ENCODE results near the gene ZNF467.

The ZNF467 gene

DNA sequence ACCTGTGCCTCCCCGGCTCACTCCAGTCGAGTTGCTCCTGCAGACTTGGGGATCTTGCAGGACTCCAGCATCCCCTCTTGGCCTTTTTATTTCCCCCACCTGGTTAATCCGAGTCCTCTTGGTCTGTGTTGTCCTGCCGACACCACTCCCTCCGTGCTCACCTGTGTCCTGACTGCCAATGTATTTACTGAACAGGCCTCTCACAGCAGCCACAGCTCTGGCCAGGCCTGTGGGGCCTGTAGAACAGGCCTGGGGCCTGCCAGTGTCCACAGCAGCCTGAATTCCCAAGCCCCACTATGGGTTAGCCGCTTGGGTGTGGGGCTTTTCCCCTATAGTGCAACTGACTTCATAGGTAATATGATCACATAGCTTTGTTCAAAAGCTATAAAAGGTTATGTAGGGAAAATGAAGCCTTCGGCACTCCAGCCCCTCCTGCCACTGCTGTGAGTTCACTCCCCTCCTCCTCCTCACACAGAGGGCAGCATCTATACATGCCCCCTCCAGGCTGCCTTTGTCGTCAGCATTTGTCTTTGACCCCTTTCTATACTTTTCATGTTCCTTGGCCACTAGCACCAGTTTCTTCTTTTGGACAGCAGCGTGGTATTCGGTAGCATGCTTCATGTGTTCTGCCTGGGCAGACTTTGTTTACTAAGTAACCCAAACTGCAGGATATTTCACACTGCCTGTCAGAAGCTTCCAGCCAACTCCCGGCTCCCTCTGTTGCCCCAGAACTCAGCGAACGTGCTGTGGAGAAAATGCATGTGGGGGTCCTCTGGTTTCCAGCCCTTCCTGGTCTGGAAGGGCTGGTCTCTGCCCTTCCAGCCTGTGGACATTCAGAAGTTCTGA is 46.1 kb downstream of the ZNF467 start:
- no peak for DNase-seq (ENCODE audit: low spot score)

DNA sequence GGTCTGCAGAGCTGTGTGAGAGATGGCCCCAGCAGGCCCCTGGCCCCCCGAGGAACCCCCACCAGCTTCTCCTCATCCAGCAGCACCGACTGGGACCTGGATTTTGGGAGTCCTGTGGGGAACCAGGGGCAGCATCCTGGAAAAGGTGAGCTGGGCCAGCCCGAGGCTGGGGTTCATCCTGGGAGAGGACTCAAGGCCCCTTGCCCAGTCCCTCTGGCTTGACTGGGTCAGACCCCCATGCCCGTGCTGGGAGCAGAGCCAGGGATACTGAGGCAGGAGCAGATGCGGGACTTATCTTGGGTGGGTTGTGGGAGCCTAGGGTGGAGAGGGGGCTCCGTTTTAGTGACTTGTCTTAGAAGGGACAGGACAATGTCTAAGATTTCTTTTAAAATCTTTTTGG is 47.5 kb downstream of the ZNF467 start:
- DNase-seq (ENCODE audit: low spot score) = no peak

DNA sequence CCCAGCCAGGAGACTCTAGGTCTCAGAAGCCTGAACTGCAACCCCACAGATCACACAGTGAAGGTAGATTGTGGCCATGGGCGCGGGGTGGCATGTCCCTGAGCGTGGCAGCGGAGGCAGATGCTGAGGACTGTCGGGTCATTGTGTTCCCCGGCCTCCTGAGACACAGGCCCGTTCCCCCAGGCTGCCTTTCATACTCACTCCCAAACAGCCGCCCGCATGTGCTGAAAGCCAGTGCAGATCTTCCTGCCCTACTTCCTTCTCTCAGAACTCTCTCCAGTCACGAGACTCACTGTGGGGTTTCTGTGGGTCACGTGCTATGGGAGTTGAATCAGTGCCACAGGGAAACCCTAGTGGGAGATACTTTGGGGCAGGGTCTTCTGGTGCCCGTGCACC is 48.0 kb downstream of the ZNF467 start:
- no peak for DNase-seq (ENCODE audit: low spot score)

DNA sequence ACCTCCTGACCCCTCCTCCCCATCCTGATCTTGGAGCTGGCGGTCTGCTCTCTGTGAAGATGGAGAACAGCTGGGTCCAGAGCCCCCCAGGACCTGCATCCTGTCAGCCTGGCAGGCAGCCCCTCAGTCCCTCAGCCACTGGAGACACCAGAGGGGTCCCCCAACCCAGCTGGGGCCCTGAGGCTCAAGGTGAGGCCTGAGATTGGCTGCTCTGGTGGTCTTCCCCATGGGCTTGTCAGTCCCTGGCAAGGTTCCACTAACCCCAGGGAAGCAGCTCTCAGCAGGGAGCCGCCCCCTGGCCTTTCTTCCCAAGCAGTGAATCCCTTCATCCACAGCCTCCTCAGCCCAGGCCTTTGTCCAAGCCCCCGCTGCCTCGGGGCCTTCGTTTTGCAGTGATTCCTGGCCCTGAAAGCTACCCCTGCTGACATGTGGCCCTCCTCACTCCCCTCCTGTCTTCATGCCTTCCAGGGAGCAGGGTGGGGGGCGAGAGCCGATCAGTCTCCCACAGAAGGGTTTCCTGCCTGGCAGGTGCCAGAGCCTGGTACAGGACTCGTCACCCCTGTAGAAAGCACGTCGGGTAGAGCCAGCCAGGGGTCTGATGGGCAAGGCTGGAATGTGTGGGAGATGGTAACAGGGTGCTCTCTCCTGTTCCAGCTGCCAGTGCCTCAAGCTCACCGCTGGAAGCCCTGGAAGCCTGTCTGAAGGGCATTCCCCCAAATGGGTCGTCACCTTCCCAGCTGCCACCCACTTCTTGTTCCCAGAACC is 48.5 kb downstream of the ZNF467 start:
- DNase-seq (ENCODE audit: low spot score) = no peak

DNA sequence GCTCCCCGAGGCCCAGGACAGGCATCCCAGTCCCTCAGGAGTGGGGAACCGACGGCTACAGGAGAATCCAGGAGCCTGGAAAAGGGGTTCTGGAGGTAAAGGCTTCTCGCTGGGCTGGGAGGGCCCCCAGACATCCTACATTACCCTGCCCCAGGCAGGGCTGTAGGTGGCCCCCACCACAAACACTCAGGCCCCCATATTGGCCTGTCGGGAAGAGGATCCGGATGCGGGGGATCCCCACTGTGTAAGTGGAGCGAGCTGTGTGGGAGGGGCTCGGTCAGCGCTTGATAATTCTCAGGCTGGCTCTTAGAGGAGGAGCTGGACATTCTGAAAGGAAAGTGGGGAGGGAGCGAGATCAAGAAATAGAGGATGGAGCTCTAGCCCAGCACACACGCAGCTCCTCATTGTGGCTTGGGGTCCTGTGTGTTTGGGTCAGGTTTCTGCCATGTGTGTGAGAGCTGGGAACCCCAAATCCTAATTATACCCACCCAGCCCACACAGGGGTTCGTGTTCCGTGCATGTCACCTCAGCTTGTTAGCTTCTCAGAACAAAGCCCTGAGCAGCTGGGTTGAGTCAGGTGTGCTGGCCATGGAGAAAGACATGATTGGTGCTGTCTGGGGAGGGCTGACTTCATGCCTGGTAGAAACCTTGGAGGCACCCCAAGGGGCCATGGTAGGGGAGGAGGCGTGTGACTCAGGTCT is 49.4 kb downstream of the ZNF467 start:
- no peak for DNase-seq (ENCODE audit: low spot score)

DNA sequence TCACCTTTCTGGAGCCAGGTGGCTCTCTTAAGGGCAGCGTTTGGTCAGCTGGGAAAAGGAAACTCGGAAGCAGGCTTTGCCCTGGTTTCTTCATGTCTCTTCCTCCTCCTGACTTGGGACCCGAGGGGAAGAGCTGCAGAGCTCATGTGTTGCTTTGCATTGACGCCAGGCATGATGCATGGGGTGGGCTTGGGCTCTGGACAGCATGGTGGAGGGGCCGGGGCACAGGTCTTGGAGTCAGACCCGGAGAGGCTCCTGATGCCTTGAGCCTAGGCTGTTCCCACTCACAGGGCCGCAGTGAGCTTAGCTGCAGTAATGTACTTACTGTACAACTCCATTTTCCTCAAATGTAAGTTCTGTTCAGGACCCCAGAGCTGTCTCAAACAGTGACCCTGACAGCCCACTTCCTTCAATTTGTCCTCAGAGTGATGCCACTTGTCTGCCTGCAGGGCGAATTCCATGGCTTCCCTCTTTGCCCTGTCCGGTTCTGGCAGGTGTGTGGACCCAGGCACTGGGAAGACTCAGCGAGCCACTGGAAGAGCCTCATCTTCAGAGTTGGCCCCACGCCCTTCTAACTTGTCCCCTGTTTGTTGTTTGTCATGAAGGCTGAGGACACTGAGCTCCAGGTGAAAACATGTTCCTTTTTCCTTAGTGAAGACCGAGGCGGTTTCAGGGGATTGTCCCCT is 50.2 kb downstream of the ZNF467 start:
- DNase-seq (ENCODE audit: low spot score) = no peak

DNA sequence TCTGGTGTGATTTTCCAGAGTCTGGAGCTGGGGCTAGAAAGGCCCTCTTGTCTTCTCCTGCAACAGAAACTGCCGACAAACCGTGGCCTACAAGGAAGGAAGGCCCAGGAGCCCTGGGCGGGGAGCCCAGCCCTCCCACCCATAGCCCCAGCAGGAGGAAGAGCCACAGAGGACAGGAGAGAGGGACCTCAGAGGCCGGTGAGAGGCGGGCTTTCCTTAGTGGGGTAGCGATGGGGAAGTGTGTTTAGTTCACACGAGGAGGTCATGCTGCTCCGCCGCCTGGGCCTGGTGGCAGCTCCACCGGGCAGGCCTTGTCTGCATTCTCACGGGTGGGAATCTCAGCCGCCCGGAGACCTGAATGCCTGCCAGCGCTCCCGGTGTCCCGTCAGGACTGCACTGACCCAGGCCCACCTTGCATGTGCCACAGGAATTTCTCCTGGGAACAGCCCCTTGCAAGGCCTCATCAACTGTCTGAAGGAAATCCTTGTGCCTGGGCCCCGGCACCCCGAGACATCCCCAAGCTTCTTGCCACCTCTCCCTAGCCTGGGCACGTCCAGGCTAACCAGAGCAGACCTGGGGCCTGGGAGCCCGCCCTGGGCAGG is 50.9 kb downstream of the ZNF467 start:
- no peak for DNase-seq (ENCODE audit: low spot score)

DNA sequence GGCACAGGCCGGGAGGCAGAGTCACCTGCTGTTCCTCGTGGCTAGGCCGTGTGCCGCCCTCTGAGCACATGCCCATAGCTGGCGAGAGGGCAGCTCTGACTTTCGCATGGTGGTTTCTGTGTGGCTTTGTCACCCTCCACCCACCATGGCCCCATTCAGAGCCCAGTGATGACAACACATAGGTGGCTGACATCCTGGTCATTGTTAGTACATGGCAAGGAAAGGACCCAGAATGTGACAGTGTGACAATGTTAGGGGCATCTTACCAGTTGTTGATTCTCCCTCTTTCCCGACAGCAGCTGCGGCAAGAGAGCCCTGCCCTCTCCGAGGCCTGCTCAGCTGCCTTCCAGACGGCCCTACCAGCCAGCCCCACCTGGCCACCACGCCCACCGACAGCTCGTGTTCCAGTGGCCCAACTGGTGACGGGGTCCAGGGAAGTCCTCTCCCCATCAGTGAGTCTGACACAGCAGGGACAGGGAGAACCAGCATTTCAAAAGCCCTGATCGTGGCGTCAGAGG is 52.2 kb downstream of the ZNF467 start:
- DNase-seq (ENCODE audit: low spot score) = no peak

DNA sequence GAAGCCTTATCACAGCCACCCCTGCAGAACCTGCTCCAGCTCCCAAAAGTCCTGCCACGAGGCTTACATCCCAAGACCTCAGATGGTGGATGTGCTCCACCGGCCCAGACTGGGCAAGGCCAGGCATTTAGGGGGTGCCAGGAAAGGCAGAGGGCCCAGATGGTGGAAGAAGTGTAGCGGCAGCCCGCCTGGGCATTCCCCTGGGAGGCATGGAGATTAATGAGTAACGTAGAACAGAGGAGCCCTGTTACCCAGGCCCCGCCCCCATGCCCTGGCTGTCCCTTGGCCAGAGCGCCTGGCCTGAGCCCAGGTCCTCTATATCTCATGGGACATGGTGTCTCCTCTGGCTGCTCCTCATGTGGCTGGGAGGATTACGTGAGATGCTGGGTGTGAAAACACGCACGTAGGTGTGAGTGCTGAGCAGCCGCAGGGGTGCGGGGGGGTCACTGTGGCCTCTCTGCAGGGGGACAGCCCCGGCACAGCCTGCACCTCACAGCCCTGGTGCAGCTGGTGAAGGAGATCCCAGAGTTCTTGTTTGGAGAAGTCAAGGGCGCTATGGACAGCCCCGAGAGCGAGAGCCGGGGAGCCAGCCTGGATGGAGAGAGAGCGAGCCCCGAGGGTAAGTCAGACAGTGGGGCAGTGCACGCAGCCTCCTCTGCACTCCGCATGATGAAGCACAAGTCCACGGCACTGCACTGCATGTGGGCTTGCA is 52.9 kb downstream of the ZNF467 start:
- DNase-seq (ENCODE audit: low spot score) = peak; percentile 87

DNA sequence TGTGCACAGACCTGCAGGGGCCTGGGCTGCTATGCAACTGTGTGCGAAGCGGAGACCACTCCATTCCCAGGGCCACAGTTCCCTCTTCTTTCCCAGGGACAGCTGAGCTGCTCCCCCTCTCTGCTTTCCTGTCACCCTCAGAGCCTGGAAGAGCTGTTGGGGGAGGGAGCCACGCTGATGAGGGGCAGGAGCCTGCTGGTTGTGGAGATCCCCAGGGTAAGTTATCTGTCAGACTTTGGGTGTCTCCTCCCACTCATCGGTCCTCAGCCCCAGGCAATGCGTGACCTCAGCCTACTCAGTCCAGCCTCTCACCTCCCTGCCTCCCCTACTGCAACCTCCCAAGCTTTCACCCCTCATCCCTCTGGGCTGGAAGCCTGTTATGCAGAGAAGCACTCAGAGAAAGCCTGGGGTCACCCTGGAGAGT is 53.5 kb downstream of the ZNF467 start:
- DNase-seq (ENCODE audit: low spot score) = no peak

DNA sequence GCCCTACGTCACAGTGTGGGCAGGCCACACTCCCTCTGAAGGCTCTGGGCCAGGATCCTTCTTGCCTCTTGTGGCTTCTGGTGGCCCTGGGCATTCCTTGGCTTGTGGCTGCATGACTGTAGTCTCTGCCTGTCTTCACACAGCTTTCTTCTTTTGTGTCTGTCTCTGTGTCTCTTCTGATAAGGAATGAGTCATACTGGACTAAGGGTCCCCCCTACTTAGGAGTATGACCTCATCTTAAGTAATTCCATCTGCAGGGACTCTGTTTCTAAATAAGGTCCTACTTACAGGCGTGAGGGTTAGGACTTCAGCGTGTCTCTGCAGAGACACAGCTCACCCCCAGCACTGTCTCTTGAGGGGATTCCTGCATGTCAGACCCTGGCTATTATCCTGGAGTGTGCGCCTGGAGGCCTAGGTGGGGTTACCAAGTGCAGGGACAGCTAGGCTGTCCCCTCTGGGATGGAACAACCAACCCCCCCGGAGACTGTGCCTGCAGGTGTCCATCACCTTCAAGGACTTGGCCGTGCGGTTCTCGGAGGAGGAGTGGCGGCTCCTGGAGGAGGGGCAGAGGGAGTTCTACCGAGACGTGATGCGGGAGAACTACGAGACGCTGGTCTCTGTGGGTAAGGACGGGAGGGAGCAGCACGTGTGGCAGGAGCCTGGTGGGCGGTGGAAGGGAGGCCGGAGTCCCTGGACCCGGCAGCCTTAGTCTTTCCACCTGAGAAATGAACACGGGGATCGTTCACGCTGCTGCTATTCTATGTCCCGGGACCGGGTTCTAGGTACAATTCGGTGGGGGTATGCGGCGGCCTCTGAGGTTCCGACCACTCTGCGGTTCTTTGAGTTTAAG is 54.1 kb downstream of the ZNF467 start:
- DNase-seq (ENCODE audit: low spot score) = no peak

DNA sequence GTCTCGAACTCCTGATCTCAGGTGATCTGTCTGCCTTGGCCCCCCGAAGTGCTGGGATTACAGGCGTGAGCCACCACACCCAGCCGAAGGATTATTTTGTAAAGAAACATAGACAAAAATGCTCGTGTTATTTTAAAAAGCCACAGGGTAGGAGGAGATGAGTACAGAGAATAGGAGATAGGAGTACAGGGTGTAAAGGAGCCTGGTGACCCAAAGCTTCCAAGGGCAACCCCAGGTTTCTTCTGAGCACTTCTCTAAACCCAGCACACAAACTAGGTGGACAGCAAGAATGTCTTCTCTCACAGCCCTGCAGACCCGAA is 54.7 kb downstream of the ZNF467 start:
- DNase-seq (ENCODE audit: low spot score) = no peak

DNA sequence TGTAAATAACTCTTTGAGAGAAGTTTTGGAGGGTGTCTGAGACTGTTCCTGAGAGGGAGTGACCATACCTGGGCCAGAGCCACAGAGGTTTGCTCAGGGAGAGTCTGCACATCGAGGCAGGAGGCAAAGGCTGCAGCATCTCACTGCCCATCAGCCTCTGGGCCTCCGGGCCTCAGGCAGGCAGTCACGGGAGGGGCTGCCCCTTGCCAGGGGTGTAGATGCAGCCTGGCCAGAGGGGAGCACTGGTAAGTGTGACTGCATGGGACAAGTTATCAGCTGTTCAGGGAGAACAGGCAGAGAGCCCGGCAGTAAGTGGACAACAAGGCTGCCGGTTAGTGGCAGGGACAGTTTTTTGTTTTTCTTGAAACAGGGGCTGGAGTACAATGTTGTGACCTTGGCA is 55.9 kb downstream of the ZNF467 start:
- no peak for DNase-seq (ENCODE audit: low spot score)

DNA sequence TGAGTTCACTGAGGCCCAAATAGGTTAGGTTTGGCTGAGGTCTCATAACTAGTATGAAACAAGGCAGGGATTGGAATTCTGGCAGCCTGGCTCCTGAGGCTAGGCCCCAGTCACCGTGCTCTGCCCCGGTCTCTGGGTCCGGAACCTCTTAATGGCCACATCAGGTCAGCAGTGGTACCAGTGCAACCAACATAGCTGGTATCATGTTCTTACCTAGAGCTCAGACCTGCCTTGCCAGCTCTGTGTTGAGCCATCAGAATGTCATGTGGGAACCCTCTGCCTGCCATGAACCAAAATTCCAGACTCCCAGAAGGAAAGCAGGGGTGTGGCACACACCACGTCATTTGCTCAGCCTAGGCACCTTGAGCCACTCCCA is 56.5 kb downstream of the ZNF467 start:
- no peak for DNase-seq (ENCODE audit: low spot score)

DNA sequence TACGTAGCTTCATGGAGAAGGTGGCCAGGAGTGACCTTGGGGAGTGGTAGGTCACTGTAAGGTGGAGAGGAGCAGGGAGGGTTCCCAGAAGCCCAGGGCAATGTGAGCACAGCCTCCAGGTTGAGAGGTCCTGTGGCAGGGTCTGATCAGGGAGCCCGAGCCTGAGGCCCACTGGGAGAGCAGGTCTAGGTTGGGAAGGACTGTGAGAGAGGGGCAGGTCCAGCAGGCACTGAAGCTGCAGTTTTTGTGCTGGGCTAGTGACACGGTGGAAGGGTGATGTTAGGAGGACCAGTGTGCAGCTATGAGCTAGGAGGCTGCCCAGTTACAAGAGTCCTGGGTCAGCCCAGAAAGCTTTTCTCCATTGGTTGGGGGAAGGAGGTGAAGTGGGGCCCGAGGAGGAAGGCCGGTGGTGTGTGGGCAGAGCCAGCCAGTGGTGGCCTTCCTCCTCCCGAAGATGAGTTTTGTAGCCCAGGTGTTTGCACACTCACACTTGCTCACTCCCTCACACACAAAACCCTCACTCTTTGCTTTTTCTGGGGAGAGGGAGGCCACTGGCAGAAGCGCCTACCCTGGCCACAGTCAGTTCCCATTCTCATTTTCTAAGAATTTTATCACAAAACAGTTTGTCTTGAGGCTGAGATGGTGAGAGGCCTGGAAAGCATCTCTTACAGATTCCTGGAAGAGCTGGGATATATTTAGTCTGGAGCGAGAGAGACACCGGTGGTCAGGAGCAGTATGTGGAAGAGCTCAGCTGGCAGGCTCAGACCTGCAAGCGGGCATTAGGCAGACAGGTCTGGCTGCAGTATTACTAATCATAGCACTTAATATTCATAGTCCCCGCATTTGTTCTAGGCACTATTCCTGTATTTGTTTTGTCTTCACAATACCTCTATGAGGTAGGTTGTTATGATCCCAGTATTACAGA is 57.1 kb downstream of the ZNF467 start:
- no peak for DNase-seq (ENCODE audit: low spot score)

DNA sequence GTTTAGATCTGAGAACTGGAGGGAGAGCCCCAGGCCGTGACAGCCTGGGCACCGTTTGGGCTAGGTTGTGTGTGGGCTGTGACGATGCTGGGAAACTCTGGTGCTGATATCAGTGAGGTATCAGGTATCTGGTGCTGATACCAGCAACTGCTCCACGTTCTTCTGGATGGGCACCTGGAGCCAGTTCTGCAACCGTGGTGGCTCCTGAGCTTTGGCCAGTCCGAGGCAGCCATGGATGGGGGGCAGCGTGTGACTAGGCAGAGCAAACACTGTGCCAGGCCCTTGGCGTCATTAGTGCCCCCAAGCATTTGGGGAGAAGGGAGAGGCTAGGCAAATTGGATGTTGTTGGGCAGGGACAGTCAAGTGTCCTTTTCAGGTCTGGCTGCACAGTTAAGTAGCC is 57.9 kb downstream of the ZNF467 start:
- DNase-seq (ENCODE audit: low spot score) = no peak

DNA sequence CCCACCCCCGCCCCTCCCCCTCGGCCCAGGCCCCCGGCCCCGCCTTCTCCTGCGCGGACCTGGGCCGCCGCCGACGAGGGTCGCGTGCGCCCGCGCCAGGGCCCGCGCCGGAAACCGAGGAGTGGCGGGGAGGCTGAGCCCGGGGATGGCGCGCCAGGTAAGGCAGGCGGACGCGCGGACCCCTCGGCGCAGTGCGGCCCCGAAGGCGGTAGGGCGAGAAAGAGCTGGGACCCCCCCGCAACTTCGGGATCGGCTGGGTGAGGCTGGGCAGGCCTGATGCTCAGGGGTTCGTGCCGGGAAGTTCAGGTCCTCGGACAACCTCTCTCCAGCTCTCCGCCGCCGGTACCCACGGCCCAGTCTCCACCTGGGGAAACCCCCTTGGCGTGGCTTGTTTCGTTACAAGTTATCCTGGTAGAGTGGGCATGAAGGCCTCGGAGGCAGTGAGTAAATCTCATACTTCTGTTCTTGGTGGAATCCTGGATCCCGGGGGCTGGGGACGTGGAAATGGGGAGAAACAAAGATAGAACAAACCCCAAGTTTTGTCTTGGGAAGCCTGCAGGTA is 58.4 kb downstream of the ZNF467 start:
- peak; percentile 18 for DNase-seq (ENCODE audit: low spot score)
